Activated T-helper 17 cell treated with anti-CD3 and anti-CD28 coated beads, Interleukin-2, amount 50 U/mL, for 72 hours (primary cell): Measurements from ENCODE around the gene TCP11X1. TPM values are rescaled to one million over a fixed set of nuclear protein-coding genes. Genes with fewer than 3 reads are reported as not detected.
"Not testable (repeated sequence)": the region's sequence is repeated elsewhere in the genome, so short reads cannot be mapped to it uniquely, and the experiment has no call there.

Source experiments
- ATAC-seq: fragments of 150-1000 bp; cut with Tn5 transposase; replicated peaks from 2 replicates; pipeline ENCODE4 v1.10.0; 2021; ENCODE audit warnings: mild to moderate bottlenecking, moderate library complexity
- H3K27ac Mint-ChIP-seq: one replicate; pipeline ENCODE4 v1.8.0; 2022; ENCODE audit warnings: mixed read lengths
- H3K27me3 Mint-ChIP-seq: one replicate; pipeline ENCODE4 v1.8.0; 2022; ENCODE audit warnings: mixed read lengths
- H3K36me3 Mint-ChIP-seq: one replicate; pipeline ENCODE4 v1.8.0; 2022; ENCODE audit warnings: low read depth, mild to moderate bottlenecking, mixed read lengths
- H3K4me1 Mint-ChIP-seq: one replicate; pipeline ENCODE4 v1.8.0; 2022; ENCODE audit warnings: mixed read lengths
- H3K4me3 Mint-ChIP-seq: one replicate; pipeline ENCODE4 v1.8.0; 2022; ENCODE audit warnings: mild to moderate bottlenecking, mixed read lengths
- H3K9me3 Mint-ChIP-seq: one replicate; pipeline ENCODE4 v1.8.0; 2022; ENCODE audit warnings: mixed read lengths
- total RNA-seq, 2 donors: library from RNA; stranded (reverse); gene quantifications; one replicate each; pipeline ENCODE4 v1.2.3, GENCODE V29; 2022

TCP11X1 gene
- total RNA-seq: not detected

- not testable (repeated sequence) for H3K27ac Mint-ChIP-seq, H3K4me3 Mint-ChIP-seq, H3K36me3 Mint-ChIP-seq, ATAC-seq, H3K27me3 Mint-ChIP-seq, H3K4me1 Mint-ChIP-seq, H3K9me3 Mint-ChIP-seq
These were observed at the start of gene TCP11X1 for GRCh38 chrX:102214986-102215385. TCP11X1 (plus strand) TSS chrX:102215301.

- no peak overlapping the region for H3K4me3 Mint-ChIP-seq
- no peaks in the 10 kb centered on the region for H3K4me1 Mint-ChIP-seq
- H3K27ac Mint-ChIP-seq: no peak overlapping the region
- no peak for ATAC-seq
- no peaks in the 10 kb centered on the region for H3K36me3 Mint-ChIP-seq
- H3K9me3 Mint-ChIP-seq: no peaks in the 10 kb centered on the region
- no peaks in the 10 kb centered on the region for H3K27me3 Mint-ChIP-seq
These were observed 29.0 kb upstream of the TCP11X1 start for GRCh38 chrX:102185967-102186720.

GRCh38 chrX:102207940-102208339, 7.2 kb upstream of the TCP11X1 start:
- not testable (repeated sequence) for H3K27ac Mint-ChIP-seq, H3K9me3 Mint-ChIP-seq, H3K4me1 Mint-ChIP-seq, H3K4me3 Mint-ChIP-seq, H3K27me3 Mint-ChIP-seq, H3K36me3 Mint-ChIP-seq
- peak; percentile 45 for ATAC-seq

- H3K4me1 Mint-ChIP-seq, ATAC-seq, H3K4me3 Mint-ChIP-seq: not testable (repeated sequence)
These were observed 1.4 kb downstream of the TCP11X1 start for GRCh38 chrX:102216497-102216896.

GRCh38 chrX:102235678-102236077, 20.6 kb downstream of the TCP11X1 start:
- H3K4me3 Mint-ChIP-seq, H3K27me3 Mint-ChIP-seq, ATAC-seq, H3K36me3 Mint-ChIP-seq, H3K4me1 Mint-ChIP-seq, H3K9me3 Mint-ChIP-seq, H3K27ac Mint-ChIP-seq: not testable (repeated sequence)

More at GRCh38 chrX:102216497-102216896, 1.4 kb downstream of the TCP11X1 start:
- H3K36me3 Mint-ChIP-seq, H3K9me3 Mint-ChIP-seq, H3K27ac Mint-ChIP-seq, H3K27me3 Mint-ChIP-seq: not testable (repeated sequence)

GRCh38 chrX:102240265-102240664, 25.2 kb downstream of the TCP11X1 start:
- H3K36me3 Mint-ChIP-seq, ATAC-seq, H3K4me1 Mint-ChIP-seq, H3K27ac Mint-ChIP-seq, H3K9me3 Mint-ChIP-seq, H3K4me3 Mint-ChIP-seq, H3K27me3 Mint-ChIP-seq: not testable (repeated sequence)

GRCh38 chrX:102246893-102247292, 31.8 kb downstream of the TCP11X1 start, which contains the start of gene NXF2:
NXF2 (plus strand) TSS chrX:102247167; CDS start chrX:102307079, 59,912 bp downstream.
- not testable (repeated sequence) for H3K4me3 Mint-ChIP-seq, ATAC-seq, H3K4me1 Mint-ChIP-seq, H3K9me3 Mint-ChIP-seq, H3K27ac Mint-ChIP-seq, H3K27me3 Mint-ChIP-seq, H3K36me3 Mint-ChIP-seq

GRCh38 chrX:102272231-102272630, 57.1 kb downstream of the TCP11X1 start:
- H3K4me3 Mint-ChIP-seq, ATAC-seq, H3K27me3 Mint-ChIP-seq, H3K27ac Mint-ChIP-seq, H3K36me3 Mint-ChIP-seq, H3K4me1 Mint-ChIP-seq, H3K9me3 Mint-ChIP-seq: not testable (repeated sequence)

Other genes with a start within 250 kb of the TCP11X1 start
- under 1 TPM; 0.39 to 0.58 TPM for gene TCEAL2, start 89.6 kb upstream of the TCP11X1 start, total RNA-seq
- gene TCEAL6, start 72.8 kb upstream of the TCP11X1 start, total RNA-seq: not detected
- gene BEX5, start 59.3 kb upstream of the TCP11X1 start, total RNA-seq: 1 to 10 TPM; 2.4 to 3.4 TPM
- gene NXF2, start 31.9 kb downstream of the TCP11X1 start, total RNA-seq: not detected
- gene NXF2B, start 224.7 kb downstream of the TCP11X1 start, total RNA-seq: not detected